ENCODE results near the gene OR7C2. TPM values are rescaled to one million over a fixed set of nuclear protein-coding genes. Genes with fewer than 3 reads are reported as not detected.

The OR7C2 gene
- not detected for total RNA-seq

DNA sequence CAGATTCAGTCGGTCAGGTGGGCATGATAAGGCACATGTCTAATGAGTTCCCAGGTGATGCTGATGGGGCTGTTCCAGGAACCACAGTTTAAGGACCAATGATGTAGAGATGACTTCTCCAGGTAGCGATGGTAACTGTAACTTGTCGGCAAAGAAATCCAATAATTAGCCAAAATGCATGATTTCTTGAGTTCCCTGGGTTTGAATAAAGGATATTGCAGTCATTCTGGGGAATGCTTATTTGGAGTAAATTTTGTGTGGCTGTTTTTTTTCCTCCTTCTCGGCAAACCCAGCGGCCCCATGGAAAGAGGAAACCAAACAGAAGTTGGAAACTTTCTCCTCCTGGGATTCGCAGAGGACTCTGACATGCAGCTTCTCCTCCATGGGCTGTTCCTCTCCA lies at the start of gene OR7C2:
TSS of gene OR7C2 (plus strand) at position 301 of the 400 bp plus-strand sequence. CDS start at position 301, 0 bp downstream.

DNA sequence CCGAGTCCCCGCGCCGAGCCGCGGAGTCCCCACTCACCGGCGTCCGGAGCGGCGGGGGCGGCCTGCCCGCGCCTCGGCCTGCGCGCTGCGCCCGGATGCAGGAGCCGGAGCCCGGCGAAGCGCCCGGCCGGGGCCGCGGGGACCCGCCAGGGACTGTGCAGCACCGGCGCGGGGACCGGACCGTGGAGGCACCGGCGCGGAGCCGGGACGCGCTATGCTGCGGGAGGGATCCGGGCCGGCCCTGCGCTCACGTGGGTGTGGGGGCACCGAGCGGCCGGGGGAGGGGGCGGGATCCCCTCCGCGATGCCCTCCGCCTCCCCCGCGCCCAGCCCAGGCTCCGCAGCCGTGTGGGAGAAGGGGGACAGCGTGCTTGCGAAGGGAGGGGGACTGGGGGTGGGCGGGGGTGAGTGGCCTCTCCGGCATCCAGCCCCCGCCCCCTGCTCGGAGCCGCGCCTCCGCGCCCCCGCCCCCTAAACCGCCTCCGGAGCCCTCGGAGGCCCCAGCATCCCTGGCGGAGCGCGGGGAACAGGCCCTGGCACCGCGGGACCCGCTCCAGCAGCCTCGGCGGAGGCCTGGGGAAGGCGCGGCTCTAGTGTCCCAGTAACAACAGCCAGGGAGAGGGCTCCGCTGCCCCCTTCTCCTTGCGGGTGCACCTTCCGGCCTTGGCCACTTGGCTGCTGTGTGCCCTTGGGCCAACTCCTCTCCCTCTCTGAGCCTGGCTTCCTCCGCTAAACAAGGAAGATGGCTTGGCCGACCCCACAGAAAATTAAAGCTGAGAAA lies 38.4 kb downstream of the OR7C2 start, which contains the start of gene SLC1A6:
TSS of gene SLC1A6 (minus strand) at position 389 of the 780 bp plus-strand sequence. CDS start 6,954 bp downstream, outside the sequence.

Other genes with a start within 250 kb of the OR7C2 start
- gene ADGRE2, start 162.9 kb upstream of the OR7C2 start, total RNA-seq, result 1.3 TPM
- gene OR7A5, start 106.3 kb upstream of the OR7C2 start, total RNA-seq, result not detected
- gene OR7C1, start 106.3 kb upstream of the OR7C2 start, total RNA-seq, result under 0.01 TPM
- gene OR7A10, start 92.6 kb upstream of the OR7C2 start, total RNA-seq, result not detected
- gene OR7A17, start 55.4 kb upstream of the OR7C2 start, total RNA-seq, result not detected
- 0.47 TPM for gene SLC1A6, start 38.4 kb downstream of the OR7C2 start, total RNA-seq
- 0.12 TPM for gene CASP14, start 108.0 kb downstream of the OR7C2 start, total RNA-seq
- gene OR1I1, start 140.7 kb downstream of the OR7C2 start, total RNA-seq, result not detected
- gene SYDE1, start 165.9 kb downstream of the OR7C2 start, total RNA-seq, result 26.7 TPM

Measured in metanephros (tissue), 1 donor.